ENCODE results near the gene CKS1B. TPM values are rescaled to one million over a fixed set of nuclear protein-coding genes. Genes with fewer than 3 reads are reported as not detected.
A peak's percentile ranks its signal among the peaks of the same experiment; 100 is the strongest.
"Not testable (repeated sequence)": the region's sequence is repeated elsewhere in the genome, so short reads cannot be mapped to it uniquely, and the experiment has no call there.

The CKS1B gene
- total RNA-seq, 6 donors from 2014 or later, result 9.9 to 31.1 (median 22.5) TPM

- no peaks in the 10 kb centered on the region for H3K27me3 ChIP-seq
- H3K27ac ChIP-seq, result peak within 1 kb of the TSS; percentile 61 to 80 (median 75)
- peak; percentile 79 for TF ChIP-seq POLR2AphosphoS5 (IDR thresholded peaks at IDR 0.05)
- no peak for TF ChIP-seq EP300 (IDR thresholded peaks at IDR 0.05)
- TF ChIP-seq POLR2A (IDR thresholded peaks at IDR 0.05), result peak in 2 of 4 donors; percentile 11 to 67
- H3K36me3 ChIP-seq, result peaks cover 0 to 12% (median 8%) of the 10 kb centered on the region in 4 donors
- peak within 1 kb of the TSS; percentile 61 to 75 (median 68) for H3K4me3 ChIP-seq
- no peaks in the 10 kb centered on the region for H3K9me3 ChIP-seq
- 0% methylated on average over 20 to 26 of the region's 26 CpGs for WGBS, 2 donors
- peaks cover 16 to 33% (median 18%) of the 10 kb centered on the region in 4 donors for H3K4me1 ChIP-seq
- ATAC-seq (ENCODE audit: low FRiP score in 2 of 2), result peak; percentile 100
- DNase-seq, result peak; percentile 93 to 97
These were observed 8.6 kb downstream of the CKS1B start, which contains the start of gene FLAD1 for GRCh38 chr1:154982897-154983648. Gene FLAD1 (plus strand): TSS chr1:154983344. CDS start chr1:154983695, 351 bp downstream.

- DNase-seq (no peak), ATAC-seq (ENCODE audit: low FRiP score in 2 of 2) (no peak)
- no peaks in the 10 kb centered on the region for H3K9me3 ChIP-seq
- peaks cover 16 to 33% (median 18%) of the 10 kb centered on the region in 4 donors for H3K4me1 ChIP-seq
- 14 to 17% methylated on average over 16 to 17 of the region's 17 CpGs for WGBS, 2 donors
- TF ChIP-seq EP300 (IDR thresholded peaks at IDR 0.05) (no peak), POLR2A (IDR thresholded peaks at IDR 0.05) (no peak), POLR2AphosphoS5 (IDR thresholded peaks at IDR 0.05) (no peak), CTCF (IDR thresholded peaks at IDR 0.05) (no peak)
- peak overlapping the region; percentile 61 to 75 (median 68) for H3K4me3 ChIP-seq
- H3K36me3 ChIP-seq, result peaks cover 0 to 17% (median 16%) of the 10 kb centered on the region in 4 donors
- peak overlapping the region; percentile 61 to 80 (median 75) for H3K27ac ChIP-seq
- no peaks in the 10 kb centered on the region for H3K27me3 ChIP-seq
These were observed 9.4 kb downstream of the CKS1B start for GRCh38 chr1:154983776-154984466.

- 94 to 96% methylated on average over 4 of the region's 4 CpGs for WGBS, 2 donors
- H3K9me3 ChIP-seq; H3K27ac ChIP-seq; H3K27me3 ChIP-seq; H3K4me3 ChIP-seq; DNase-seq; ATAC-seq (ENCODE audit: low FRiP score in 2 of 2): not testable (repeated sequence)
- Histone ChIP-seq H3K36me3 (peaks cover 0 to 41% (median 20%) of the 10 kb centered on the region in 4 donors), H3K4me1 (peaks cover 16 to 33% (median 18%) of the 10 kb centered on the region in 4 donors)
These were observed 12.3 kb downstream of the CKS1B start for GRCh38 chr1:154986736-154987135.

GRCh38 chr1:154987326-154987725 lies 12.8 kb downstream of the CKS1B start:
- Histone ChIP-seq H3K9me3 (no peaks in the 10 kb centered on the region), H3K4me1 (peaks cover 14 to 28% (median 16%) of the 10 kb centered on the region in 4 donors), H3K36me3 (peaks cover 0 to 42% (median 21%) of the 10 kb centered on the region in 4 donors), H3K4me3 (no peak overlapping the region), H3K27me3 (no peaks in the 10 kb centered on the region), H3K27ac (no peak overlapping the region)
- no peak for DNase-seq
- 66 to 75% methylated on average over 6 of the region's 6 CpGs for WGBS, 2 donors
- no peak for TF ChIP-seq POLR2A (IDR thresholded peaks at IDR 0.05)
- no peak for TF ChIP-seq EP300 (IDR thresholded peaks at IDR 0.05)
- TF ChIP-seq CTCF (IDR thresholded peaks at IDR 0.05), result no peak
- no peak for TF ChIP-seq POLR2AphosphoS5 (IDR thresholded peaks at IDR 0.05)
- no peak for ATAC-seq (ENCODE audit: low FRiP score in 2 of 2)

GRCh38 chr1:154988058-154988954 lies 13.8 kb downstream of the CKS1B start:
- peaks cover 0 to 49% (median 23%) of the 10 kb centered on the region in 4 donors for H3K36me3 ChIP-seq
- no peak for DNase-seq
- ATAC-seq (ENCODE audit: low FRiP score in 2 of 2), result no peak
- no peak overlapping the region for H3K27ac ChIP-seq
- no peaks in the 10 kb centered on the region for H3K9me3 ChIP-seq
- H3K4me1 ChIP-seq, result peaks cover 10 to 23% (median 12%) of the 10 kb centered on the region in 4 donors
- WGBS, 2 donors, result 85 to 88% methylated on average over 7 to 17 of the region's 17 CpGs
- no peak for TF ChIP-seq POLR2A (IDR thresholded peaks at IDR 0.05)
- no peak for TF ChIP-seq CTCF (IDR thresholded peaks at IDR 0.05)
- TF ChIP-seq EP300 (IDR thresholded peaks at IDR 0.05), result no peak
- no peak overlapping the region for H3K4me3 ChIP-seq
- no peaks in the 10 kb centered on the region for H3K27me3 ChIP-seq
